K562 (cell line): ENCODE measurements around the gene ADIPOR1. TPM values are rescaled to one million over a fixed set of nuclear protein-coding genes. Genes with fewer than 3 reads are reported as not detected.
A peak's percentile ranks its signal among the peaks of the same experiment; 100 is the strongest.

Experiments used
- ARID3A ChIP-seq: IDR thresholded peaks from 2 replicates; pipeline ENCODE4 v1.6.1; 2012; ENCODE audit warnings: low read depth, low read length, improper control_type of control experiment, borderline replicate concordance
- ATF1 ChIP-seq, 2 experiments: fragments of 450-650 bp in 1 of 2; IDR thresholded peaks; 2 replicates each; pipeline ENCODE4 v1.6.1; 2016; ENCODE audit warnings: missing compliant biosample characterization in 1 of 2, missing genetic modification characterization in 1 of 2
- CBX3 ChIP-seq, 2 experiments: IDR thresholded peaks; 1 replicate in 1 of 2; 2 replicates in 1 of 2; pipeline ENCODE4 v1.6.1; 2012; ENCODE audit warnings: inconsistent platforms in 2 of 2, low read length in 2 of 2, borderline replicate concordance in 1 of 2, control low read depth in 1 of 2
- CC2D1A ChIP-seq: fragments of 450-650 bp; IDR thresholded peaks from 2 replicates; pipeline ENCODE4 v1.6.1; 2017; ENCODE audit warnings: mild to moderate bottlenecking
- CCAR2 ChIP-seq: fragments of 200-400 bp; formaldehyde crosslinking; IDR thresholded peaks from 2 replicates; pipeline ENCODE4 v1.6.1; 2017; ENCODE audit warnings: mild to moderate bottlenecking, low read depth, low read length
- CHAMP1 ChIP-seq: fragments of 450-650 bp; IDR thresholded peaks from 2 replicates; pipeline ENCODE4 v1.6.1; 2016; ENCODE audit warnings: mild to moderate bottlenecking
- DEAF1 ChIP-seq: fragments of 450-650 bp; formaldehyde crosslinking; IDR thresholded peaks from 2 replicates; pipeline ENCODE4 v1.4.0; 2020; ENCODE audit warnings: mild to moderate bottlenecking, moderate library complexity
- E2F6 ChIP-seq, 2 experiments: IDR thresholded peaks; 2 replicates each; pipeline ENCODE4 v1.6.1; 2011; ENCODE audit warnings: borderline replicate concordance in 1 of 2, control low read depth in 1 of 2, low read depth in 1 of 2, low read length in 1 of 2, mild to moderate bottlenecking in 1 of 2, mixed read lengths in 1 of 2, moderate library complexity in 1 of 2; ENCODE audit not compliant: insufficient read depth in 1 of 2, insufficient read length in 1 of 2, poor library complexity in 1 of 2, severe bottlenecking in 1 of 2; ENCODE audit errors: extremely low read depth in 1 of 2
- KHSRP ChIP-seq: fragments of 450-650 bp; IDR thresholded peaks from 2 replicates; pipeline ENCODE4 v1.6.1; 2017
- MAFF ChIP-seq: IDR thresholded peaks from 2 replicates; pipeline ENCODE4 v1.6.1; 2012; ENCODE audit warnings: low read length, improper control_type of control experiment
- POLR2H ChIP-seq: IDR thresholded peaks from 2 replicates; pipeline ENCODE4 v1.6.1; 2016; ENCODE audit warnings: missing genetic modification characterization, low read depth, mild to moderate bottlenecking, control low read depth, missing compliant biosample characterization, moderate library complexity
- TRIM28 ChIP-seq: fragments of 450-650 bp; IDR thresholded peaks from 2 replicates; pipeline ENCODE4 v1.6.1; 2017
- ZMIZ1 ChIP-seq, 2 experiments: fragments of 150-350 bp in 1 of 2; IDR thresholded peaks; 2 replicates each; pipeline ENCODE4 v1.6.1; 2012 to 2016; ENCODE audit warnings: low read depth in 2 of 2, low read length in 2 of 2, mild to moderate bottlenecking in 1 of 2, moderate library complexity in 1 of 2
- ZNF212 ChIP-seq: fragments of 450-650 bp; formaldehyde crosslinking; IDR thresholded peaks from 2 replicates; pipeline ENCODE4 v1.4.0; 2020; ENCODE audit warnings: mild to moderate bottlenecking
- ZNF24 ChIP-seq: fragments of 450-650 bp; IDR thresholded peaks from 2 replicates; pipeline ENCODE4 v1.6.1; 2016
- polyA plus RNA-seq, 8 experiments: library from polyadenylated mRNA; depleted of rRNA in 4 of 8; stranded (reverse) in 5 of 8; unstranded in 3 of 8; fragments of >200 nt; fragmentation: Nextera tagmentation in 2 of 8; fragmentation: Illumina TruSeq in 1 of 8; extraction: Ambion mirVana in 2 of 8; extraction: Trizol in 1 of 8; gene quantifications; 2 replicates each; pipeline versions ENCODE4 v1.2.1 to v1.2.3, GENCODE V29; 2011 to 2014; ENCODE audit warnings: inconsistent platforms in 1 of 8, missing spikeins in 1 of 8
- total RNA-seq, 7 experiments: library from RNA; depleted of rRNA in 6 of 7; stranded (reverse); fragments of >200 nt in 6 of 7; fragmentation: Illumina TruSeq in 2 of 7; extraction: Trizol in 2 of 7; gene quantifications; 2 replicates each; pipeline versions ENCODE4 v1.2.1 to v1.2.3, GENCODE V29; 2011 to 2021; ENCODE audit warnings: low replicate concordance in 1 of 7

The ADIPOR1 gene
- total and polyA plus RNA-seq, 9 of the 15 experiments (the other 6 are each of a cell fraction or from before 2014, with no cell fraction given), result 29.0 to 217 (median 100) TPM

- TF ChIP-seq E2F6 (IDR thresholded peaks at IDR 0.05; ENCODE audit: borderline replicate concordance in 1 of 2, extremely low read depth in 1 of 2, insufficient read depth in 1 of 2, insufficient read length in 1 of 2, low read depth in 1 of 2, low read length in 1 of 2, poor library complexity in 1 of 2, severe bottlenecking in 1 of 2), result no peak
- no peak for TF ChIP-seq ZNF24
- TF ChIP-seq CC2D1A, result 0 out of 2 replicates have a peak, but pooled peaks have one; percentile 54
- no peak for TF ChIP-seq POLR2H (tag)
- TF ChIP-seq CBX3 (IDR thresholded peaks at IDR 0.05; ENCODE audit: borderline replicate concordance in 1 of 2, low read length in 2 of 2), result no peak
- 0 out of 4 replicates have a peak, but pooled peaks of 1 of the 2 experiments have one; percentile 48 for TF ChIP-seq ZMIZ1 (IDR thresholded peaks at IDR 0.05; ENCODE audit: low read depth in 2 of 2, low read length in 2 of 2)
- TF ChIP-seq KHSRP, result no peak
- TF ChIP-seq CCAR2, result no peak
- peak; percentile 93 for TF ChIP-seq DEAF1 (CRISPR knock-in tag)
- peak; percentile 63; the same call in 1 of the 2 replicates for TF ChIP-seq MAFF
- TF ChIP-seq TRIM28, result no peak
- 0 out of 2 replicates have a peak, but pooled peaks have one; percentile 32 for TF ChIP-seq ARID3A
- TF ChIP-seq ZNF212, result no peak
- peak; percentile 70 for TF ChIP-seq CHAMP1
- TF ChIP-seq ATF1 (CRISPR knock-in tag; IDR thresholded peaks at IDR 0.05), result no peak
- TF ChIP-seq ATF1 (tag; IDR thresholded peaks at IDR 0.05), result 0 out of 2 replicates have a peak, but pooled peaks have one; percentile 25
These were observed 41.0 kb upstream of the ADIPOR1 start (continued) for GRCh38 chr1:202998836-202999750.
